SJCRH30 (cell line): ENCODE results near the gene UBE2J2. TPM values are rescaled to one million over a fixed set of nuclear protein-coding genes. Genes with fewer than 3 reads are reported as not detected.

Source experiments
- DNase-seq, 2 experiments: peaks; one replicate each; pipeline ENCODE4 v3.0.0-alpha.2; 2015 to 2020
- H3K27ac ChIP-seq: fragments of 250-450 bp; sonication (Bioruptor Pico); 2 replicates; pipeline ENCODE4 v1.5.1; 2020; ENCODE audit warnings: mild to moderate bottlenecking, moderate library complexity
- H3K27me3 ChIP-seq: fragments of 250-450 bp; sonication (Bioruptor Pico); 2 replicates; pipeline ENCODE4 v1.5.1; 2020; ENCODE audit warnings: mild to moderate bottlenecking, moderate library complexity
- H3K36me3 ChIP-seq: fragments of 250-450 bp; sonication (Bioruptor Pico); 2 replicates; pipeline ENCODE4 v1.5.1; 2020; ENCODE audit warnings: mild to moderate bottlenecking, moderate library complexity
- H3K4me1 ChIP-seq: fragments of 250-450 bp; sonication (Bioruptor Pico); 2 replicates; pipeline ENCODE4 v1.5.1; 2020; ENCODE audit warnings: mild to moderate bottlenecking, moderate library complexity
- H3K4me3 ChIP-seq: fragments of 250-450 bp; sonication (Bioruptor Pico); 2 replicates; pipeline ENCODE4 v1.5.1; 2020; ENCODE audit warnings: mild to moderate bottlenecking, moderate library complexity
- H3K9me3 ChIP-seq: fragments of 250-450 bp; sonication (Bioruptor Pico); replicated peaks from 2 replicates; pipeline ENCODE4 v1.5.1; 2020; ENCODE audit warnings: mild to moderate bottlenecking, moderate library complexity
- total RNA-seq: library from RNA; depleted of rRNA; stranded (reverse); fragments of >200 nt; shearing (Covaris generic); gene quantifications from 2 replicates; pipeline ENCODE4 v1.2.3, GENCODE V29; 2014; rRNA removed

UBE2J2 gene
- total RNA-seq, 1 experiment from 2014 or later = 115 TPM

DNA sequence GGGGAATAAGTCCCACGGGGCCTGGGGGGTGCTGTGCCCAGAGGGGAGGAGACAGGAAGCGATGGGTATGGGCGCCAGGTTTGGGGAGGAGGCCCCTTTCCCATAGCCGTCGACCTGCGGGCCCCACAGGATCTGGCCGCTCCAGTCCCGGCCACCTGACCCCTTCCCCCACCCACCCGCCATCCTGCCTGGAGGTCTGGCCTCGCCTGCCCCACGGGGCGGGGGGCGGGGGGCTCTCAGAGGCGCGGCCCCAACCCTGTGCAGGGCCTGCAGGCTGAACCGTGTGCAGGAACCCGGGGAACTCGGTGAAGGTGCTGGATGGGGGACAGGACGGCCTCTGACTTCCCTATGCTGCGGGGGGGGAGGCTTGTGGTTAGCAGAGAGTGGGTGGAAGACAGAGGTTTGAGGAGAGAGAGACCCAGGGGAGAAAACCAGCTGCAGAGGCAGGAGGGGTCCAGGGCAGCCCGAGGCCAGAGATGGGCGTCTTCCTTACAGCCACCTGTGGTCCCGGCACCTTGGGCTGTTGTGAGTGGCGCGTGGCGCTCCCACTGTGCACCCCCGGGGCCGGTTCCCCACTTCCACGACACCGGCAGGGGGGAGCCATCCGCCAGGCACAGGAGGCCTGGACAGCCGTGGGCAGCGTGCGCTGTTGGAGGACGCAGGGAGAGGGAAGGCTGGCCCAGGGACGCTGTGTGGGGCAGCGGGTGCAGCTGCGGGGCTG lies 64.8 kb downstream of the UBE2J2 start:
- Histone ChIP-seq H3K36me3 (no peaks in the 10 kb centered on the region), H3K27ac (peak overlapping the region; percentile 73), H3K9me3 (no peaks in the 10 kb centered on the region), H3K27me3 (no peaks in the 10 kb centered on the region), H3K4me1 (peaks cover 51% of the 10 kb centered on the region), H3K4me3 (peak overlapping the region; percentile 44)
- peak; percentile 90 to 91 for DNase-seq

DNA sequence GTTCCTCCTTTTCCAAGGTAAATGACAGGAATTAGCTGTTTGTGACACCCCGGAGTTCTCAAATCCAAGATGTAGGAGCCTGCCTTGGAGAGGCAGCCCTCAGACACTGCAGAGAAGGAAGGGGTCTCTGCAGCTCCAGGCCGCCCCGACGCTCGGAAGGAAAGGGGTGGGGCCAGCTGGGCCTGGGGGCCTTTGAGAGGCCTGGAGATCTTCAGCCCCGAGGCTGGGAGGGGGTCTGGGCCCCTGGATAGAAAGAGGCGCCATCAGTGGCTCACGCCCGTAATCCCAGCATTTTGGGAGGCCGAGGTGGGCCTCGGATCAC lies 66.1 kb downstream of the UBE2J2 start:
- Histone ChIP-seq H3K27ac (peak overlapping the region; percentile 73), H3K36me3 (no peaks in the 10 kb centered on the region), H3K9me3 (no peaks in the 10 kb centered on the region), H3K4me3 (no peak overlapping the region), H3K27me3 (no peaks in the 10 kb centered on the region), H3K4me1 (peaks cover 47% of the 10 kb centered on the region)
- DNase-seq = no peak

DNA sequence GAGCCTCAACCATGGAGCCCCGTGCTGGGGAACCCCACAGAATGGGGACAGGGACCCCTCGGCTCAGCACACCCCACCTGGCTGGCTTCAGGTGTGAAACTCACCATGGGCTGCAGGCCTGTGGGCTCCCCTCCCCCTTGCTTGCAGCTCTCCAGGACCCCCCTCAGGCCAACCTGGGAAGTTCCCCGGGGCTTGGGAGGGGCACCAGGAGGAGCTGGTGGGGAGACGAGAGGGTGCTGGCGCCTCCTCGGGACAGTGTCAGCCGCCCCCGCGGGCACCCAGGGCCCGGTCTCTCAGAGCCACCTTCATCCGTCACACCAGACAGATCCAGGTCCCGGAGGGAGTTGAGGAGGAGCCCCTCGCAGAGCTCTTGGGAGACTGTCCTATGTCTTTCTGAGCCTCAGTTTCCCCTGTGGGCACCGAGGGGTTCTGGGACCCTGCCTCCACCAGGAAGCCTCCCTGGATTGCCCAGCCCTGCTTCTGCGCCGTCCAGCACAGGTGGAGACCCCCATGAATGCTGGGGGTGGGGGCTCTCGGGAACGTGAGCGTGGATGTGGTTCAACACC lies 66.6 kb downstream of the UBE2J2 start:
- no peaks in the 10 kb centered on the region for H3K36me3 ChIP-seq
- no peaks in the 10 kb centered on the region for H3K9me3 ChIP-seq
- no peak for DNase-seq
- H3K27ac ChIP-seq = no peak overlapping the region
- no peak overlapping the region for H3K4me3 ChIP-seq
- H3K4me1 ChIP-seq = peaks cover 45% of the 10 kb centered on the region
- no peaks in the 10 kb centered on the region for H3K27me3 ChIP-seq

DNA sequence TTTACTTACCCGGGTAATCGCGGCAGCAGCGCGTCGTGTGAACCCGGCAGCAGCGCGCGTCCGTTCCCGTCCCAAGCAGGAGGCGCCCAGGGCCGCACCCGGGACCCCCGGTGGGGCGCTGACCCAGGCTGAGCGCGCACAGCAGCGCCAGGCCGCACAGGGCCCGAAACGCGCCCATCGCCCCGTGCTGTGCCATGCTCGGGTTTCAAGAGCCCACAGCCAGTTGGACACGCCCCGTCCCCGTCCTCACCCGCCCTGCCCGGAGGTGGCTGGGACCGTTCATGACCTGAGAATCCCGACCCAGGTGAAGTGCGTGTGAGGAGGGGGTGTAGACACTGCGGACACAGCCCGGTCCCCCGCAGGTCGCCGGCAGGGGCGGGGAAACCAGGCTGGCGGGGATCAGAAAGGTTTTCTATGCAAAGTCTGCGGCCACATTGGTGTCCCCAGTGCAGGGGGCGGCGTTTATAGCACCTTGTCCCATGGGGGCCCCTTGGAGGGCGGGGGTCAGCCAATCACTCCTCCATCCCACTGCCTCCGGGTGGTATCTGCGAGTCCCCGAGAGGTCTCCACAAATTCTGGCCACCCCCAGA lies 67.2 kb downstream of the UBE2J2 start, which contains the start of gene TNFRSF18:
Gene TNFRSF18 (minus strand): TSS at position 217 of the 590 bp plus-strand sequence. CDS start 21 bp downstream, at position 196.
- Histone ChIP-seq H3K4me3 (no peak within 1 kb of the TSS), H3K9me3 (no peaks in the 10 kb centered on the region), H3K27me3 (no peaks in the 10 kb centered on the region), H3K4me1 (peaks cover 39% of the 10 kb centered on the region), H3K27ac (peak within 1 kb of the TSS; percentile 20), H3K36me3 (no peaks in the 10 kb centered on the region)
- DNase-seq = no peak

DNA sequence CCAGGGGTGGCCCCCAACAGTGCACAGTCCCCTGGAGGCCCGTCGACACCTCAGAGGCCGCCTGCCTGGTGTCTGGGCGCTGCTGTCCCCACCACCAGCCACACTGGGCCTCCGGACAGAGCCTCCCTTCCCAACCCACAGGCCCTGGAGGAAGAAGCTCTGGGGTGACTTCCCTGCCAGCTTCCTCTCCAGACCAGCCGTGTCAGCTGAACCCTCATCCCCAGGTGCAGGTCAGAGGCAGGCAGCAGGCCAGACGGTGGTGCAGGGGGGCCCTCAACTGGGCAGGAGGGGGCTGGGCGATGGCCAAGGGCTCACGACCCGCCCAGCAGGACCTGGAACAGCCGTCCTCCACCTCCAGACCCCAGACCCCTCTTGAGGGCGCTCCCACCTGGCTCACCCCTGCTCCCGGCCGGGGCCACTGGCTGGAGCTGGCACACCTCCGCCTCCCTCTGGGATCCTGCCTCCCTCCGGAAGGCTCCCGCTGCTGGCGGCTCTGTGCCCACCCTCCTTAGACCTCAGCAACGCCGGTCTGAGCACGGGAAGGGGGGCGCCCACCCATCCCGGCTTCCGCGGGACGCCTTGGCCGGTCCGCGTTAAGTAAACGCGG lies 67.8 kb downstream of the UBE2J2 start:
- Histone ChIP-seq H3K4me1 (peaks cover 40% of the 10 kb centered on the region), H3K36me3 (no peaks in the 10 kb centered on the region), H3K27me3 (no peaks in the 10 kb centered on the region), H3K9me3 (no peaks in the 10 kb centered on the region), H3K4me3 (no peak overlapping the region), H3K27ac (peak overlapping the region; percentile 20)
- DNase-seq = no peak

DNA sequence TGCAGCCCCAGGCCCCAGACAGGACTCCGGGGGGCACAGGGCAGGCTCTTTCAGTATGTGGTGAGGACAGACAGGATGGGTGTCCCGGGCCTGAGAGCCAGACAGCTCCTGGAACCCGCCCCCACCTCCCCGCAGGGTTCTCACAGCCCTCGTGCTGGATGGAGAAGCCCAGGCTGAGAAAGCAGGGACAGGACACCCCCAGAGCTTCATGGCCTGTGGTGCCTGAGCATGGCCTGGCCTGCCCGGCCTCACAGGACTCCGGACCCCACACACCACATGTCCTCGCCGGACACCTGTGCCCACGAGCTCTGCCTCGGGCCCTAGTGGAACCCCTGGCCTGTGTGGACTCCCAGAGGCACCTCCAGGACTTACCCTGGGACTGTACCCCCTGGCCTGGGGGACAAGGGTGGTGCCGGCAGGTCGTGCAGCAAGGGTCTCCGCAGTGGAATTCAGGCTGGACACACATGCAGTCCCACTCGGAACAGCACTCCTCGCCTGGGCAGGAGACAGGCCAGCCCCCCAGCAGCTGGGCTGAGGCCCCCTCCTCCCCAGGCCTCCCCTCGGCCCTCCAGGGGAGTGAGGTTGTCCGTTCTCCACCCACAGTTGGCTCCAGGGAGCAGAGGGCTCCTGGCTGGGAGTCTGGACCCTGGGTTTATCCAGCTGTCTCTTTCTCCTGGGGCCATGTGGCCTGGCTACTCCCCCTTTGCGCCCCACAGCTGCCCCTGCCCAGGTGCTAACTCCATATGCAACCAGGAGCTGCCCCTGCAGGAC lies 68.5 kb downstream of the UBE2J2 start:
- Histone ChIP-seq H3K27me3 (peaks cover 5% of the 10 kb centered on the region), H3K4me1 (peaks cover 47% of the 10 kb centered on the region), H3K36me3 (no peaks in the 10 kb centered on the region), H3K4me3 (no peak overlapping the region), H3K9me3 (no peaks in the 10 kb centered on the region), H3K27ac (peak overlapping the region; percentile 20)
- peak; percentile 74 to 83 for DNase-seq

DNA sequence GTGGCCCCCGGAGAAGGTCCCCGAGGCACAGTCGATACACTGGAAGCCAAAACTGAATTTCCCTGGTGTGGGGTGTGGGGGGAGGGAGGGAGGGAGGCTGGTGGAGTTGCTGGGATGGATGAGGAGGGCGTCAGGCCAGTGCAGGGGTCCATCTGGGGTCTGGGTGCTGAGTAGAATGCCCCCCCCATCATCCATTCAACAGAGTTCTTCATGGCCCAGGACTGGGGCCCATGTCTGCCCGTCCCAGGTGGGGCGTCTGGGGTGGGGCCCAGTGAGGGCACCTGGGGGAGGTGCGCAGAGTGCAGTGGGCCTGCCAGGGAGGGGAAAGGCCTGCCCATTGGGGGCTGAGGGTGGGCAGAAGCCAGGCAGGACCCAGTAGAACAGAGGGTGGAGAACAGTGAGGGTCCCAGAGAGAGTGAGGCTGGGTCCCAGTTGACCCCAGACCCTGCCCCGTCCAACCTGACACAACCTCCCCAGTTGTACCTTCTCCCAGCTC lies 69.2 kb downstream of the UBE2J2 start:
- no peaks in the 10 kb centered on the region for H3K36me3 ChIP-seq
- H3K27ac ChIP-seq = no peak overlapping the region
- H3K27me3 ChIP-seq = peaks cover 6% of the 10 kb centered on the region
- H3K4me1 ChIP-seq = peaks cover 45% of the 10 kb centered on the region
- no peak overlapping the region for H3K4me3 ChIP-seq
- DNase-seq = no peak
- H3K9me3 ChIP-seq = no peaks in the 10 kb centered on the region

Other genes with a start within 250 kb of the UBE2J2 start
- not detected in 2 replicates for gene RNF223, start 199.5 kb downstream of the UBE2J2 start, total RNA-seq
- 19.9 and 20.8 TPM in 2 replicates for gene C1orf159, start 157.8 kb downstream of the UBE2J2 start, total RNA-seq
- 0.42 and 0.73 TPM in 2 replicates for gene TTLL10, start 100.0 kb downstream of the UBE2J2 start, total RNA-seq
- gene TNFRSF18, start 67.3 kb downstream of the UBE2J2 start, total RNA-seq = 0.33 and 0.93 TPM in 2 replicates
- gene TNFRSF4, start 59.7 kb downstream of the UBE2J2 start, total RNA-seq = 2.8 and 4.7 TPM in 2 replicates
- 86.7 and 87.1 TPM in 2 replicates for gene SDF4, start 41.9 kb downstream of the UBE2J2 start, total RNA-seq
- gene B3GALT6, start 41.6 kb downstream of the UBE2J2 start, total RNA-seq = 32.4 and 33.4 TPM in 2 replicates
- 0.30 TPM in 1 of 2 replicates, not detected in the other for gene C1QTNF12, start 27.1 kb downstream of the UBE2J2 start, total RNA-seq
- gene SCNN1D, start 6.6 kb upstream of the UBE2J2 start, total RNA-seq = 1.1 and 2.2 TPM in 2 replicates
- 18.7 and 27.4 TPM in 2 replicates for gene ACAP3, start 34.1 kb upstream of the UBE2J2 start, total RNA-seq
- 23.9 and 25.3 TPM in 2 replicates for gene PUSL1, start 34.7 kb upstream of the UBE2J2 start, total RNA-seq
- 66.0 and 78.7 TPM in 2 replicates for gene INTS11, start 50.8 kb upstream of the UBE2J2 start, total RNA-seq
- 22.1 and 22.3 TPM in 2 replicates for gene CPTP, start 50.9 kb upstream of the UBE2J2 start, total RNA-seq
- gene TAS1R3, start 57.4 kb upstream of the UBE2J2 start, total RNA-seq = 0.15 and 0.47 TPM in 2 replicates
- 45.8 and 52.5 TPM in 2 replicates for gene DVL1, start 75.6 kb upstream of the UBE2J2 start, total RNA-seq
- 11.3 and 13.8 TPM in 2 replicates for gene MXRA8, start 84.7 kb upstream of the UBE2J2 start, total RNA-seq
- gene AURKAIP1, start 101.4 kb upstream of the UBE2J2 start, total RNA-seq = 177 and 208 TPM in 2 replicates
- gene CCNL2, start 125.5 kb upstream of the UBE2J2 start, total RNA-seq = 124 and 196 TPM in 2 replicates
- 229 and 236 TPM in 2 replicates for gene MRPL20, start 133.4 kb upstream of the UBE2J2 start, total RNA-seq
- 6.1 and 6.2 TPM in 2 replicates for gene ANKRD65, start 147.4 kb upstream of the UBE2J2 start, total RNA-seq
- 0.58 and 3.3 TPM in 2 replicates for gene VWA1, start 161.8 kb upstream of the UBE2J2 start, total RNA-seq
- 0.20 TPM in 1 of 2 replicates, not detected in the other for gene ATAD3C, start 175.8 kb upstream of the UBE2J2 start, total RNA-seq
- gene ATAD3B, start 197.9 kb upstream of the UBE2J2 start, total RNA-seq = 53.1 and 55.5 TPM in 2 replicates
- gene ATAD3A, start 238.3 kb upstream of the UBE2J2 start, total RNA-seq = 72.6 and 74.7 TPM in 2 replicates